GM19023 (cell line): ENCODE results near the gene INTS15.
"Not testable (repeated sequence)": the region's sequence is repeated elsewhere in the genome, so short reads cannot be mapped to it uniquely, and the experiment has no call there.

Experiments
- ATAC-seq: cut with Tn5 transposase; IDR thresholded peaks from one replicate; pipeline ENCODE4 v1.9.1; 2021; ENCODE audit warnings: mild to moderate bottlenecking, moderate library complexity; ENCODE audit not compliant: unreplicated experiment

Gene INTS15

DNA sequence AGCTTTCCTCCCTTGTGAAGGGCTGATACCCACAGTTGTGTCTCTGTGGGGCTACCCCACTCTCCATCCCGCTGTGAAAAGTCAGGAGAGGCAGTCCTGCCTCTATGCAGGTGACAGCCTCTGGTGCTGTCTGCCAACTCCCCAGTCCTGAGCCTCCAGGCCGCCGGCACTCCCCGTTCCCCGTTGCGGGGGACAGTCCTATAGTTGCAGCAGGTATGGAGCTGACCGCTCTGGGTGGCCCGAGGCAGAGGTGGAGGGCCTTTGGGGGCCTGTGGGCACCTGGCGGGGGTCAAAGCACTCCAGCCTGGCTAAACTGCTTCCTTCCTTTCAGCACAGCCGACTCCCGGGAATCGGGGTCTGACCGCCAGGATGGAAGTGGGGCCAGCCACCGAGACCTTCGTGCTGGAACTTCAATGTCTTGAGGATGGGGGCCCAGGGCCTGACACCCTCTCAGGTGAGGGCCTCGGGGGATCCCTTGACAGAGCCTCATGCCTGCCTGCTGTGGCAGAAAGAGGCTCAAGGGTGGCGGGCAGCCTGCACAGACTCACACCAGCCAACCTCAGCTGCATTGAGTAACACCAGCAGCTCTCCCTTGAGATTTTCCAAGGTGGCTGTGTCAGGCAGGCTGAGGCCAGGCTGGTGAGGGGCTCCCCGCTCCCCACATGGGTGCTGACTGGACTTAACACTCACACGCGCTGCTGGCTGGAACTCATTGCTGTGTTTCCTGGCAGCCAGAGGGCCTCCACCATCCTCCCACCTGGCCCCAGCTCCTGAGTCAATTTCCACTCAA lies 27.2 kb downstream of the INTS15 start:
- ATAC-seq: no peak

GRCh38 chr7:6618621-6619020 lies 28.8 kb downstream of the INTS15 start:
- no peak for ATAC-seq

- ATAC-seq: no peak
These were observed 30.1 kb downstream of the INTS15 start for GRCh38 chr7:6619961-6620360.

GRCh38 chr7:6621195-6622133 lies 31.6 kb downstream of the INTS15 start:
- ATAC-seq: no peak

DNA sequence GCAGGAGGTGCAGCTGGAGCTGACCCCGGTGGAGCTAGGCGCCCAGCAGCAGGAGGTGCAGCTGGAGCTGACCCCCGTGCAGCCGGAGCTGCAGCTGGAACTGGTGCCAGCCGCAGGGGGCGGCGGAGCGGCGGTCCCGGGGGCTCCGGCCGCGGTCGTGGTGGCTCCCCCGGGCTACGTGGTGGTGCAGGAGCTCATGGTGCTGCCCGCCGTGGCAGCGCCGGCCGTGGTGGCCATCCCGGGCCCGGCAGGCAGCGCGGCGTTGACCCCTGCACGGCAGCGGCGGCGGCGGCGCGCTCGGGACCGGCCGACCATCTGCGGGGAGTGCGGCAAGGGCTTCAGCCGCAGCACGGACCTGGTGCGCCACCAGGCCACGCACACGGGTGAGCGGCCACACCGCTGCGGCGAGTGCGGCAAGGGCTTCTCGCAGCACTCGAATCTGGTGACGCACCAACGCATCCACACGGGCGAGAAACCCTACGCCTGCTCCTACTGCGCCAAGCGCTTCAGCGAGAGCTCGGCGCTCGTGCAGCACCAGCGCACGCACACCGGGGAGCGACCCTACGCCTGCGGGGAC lies 32.4 kb downstream of the INTS15 start:
- ATAC-seq: no peak

DNA sequence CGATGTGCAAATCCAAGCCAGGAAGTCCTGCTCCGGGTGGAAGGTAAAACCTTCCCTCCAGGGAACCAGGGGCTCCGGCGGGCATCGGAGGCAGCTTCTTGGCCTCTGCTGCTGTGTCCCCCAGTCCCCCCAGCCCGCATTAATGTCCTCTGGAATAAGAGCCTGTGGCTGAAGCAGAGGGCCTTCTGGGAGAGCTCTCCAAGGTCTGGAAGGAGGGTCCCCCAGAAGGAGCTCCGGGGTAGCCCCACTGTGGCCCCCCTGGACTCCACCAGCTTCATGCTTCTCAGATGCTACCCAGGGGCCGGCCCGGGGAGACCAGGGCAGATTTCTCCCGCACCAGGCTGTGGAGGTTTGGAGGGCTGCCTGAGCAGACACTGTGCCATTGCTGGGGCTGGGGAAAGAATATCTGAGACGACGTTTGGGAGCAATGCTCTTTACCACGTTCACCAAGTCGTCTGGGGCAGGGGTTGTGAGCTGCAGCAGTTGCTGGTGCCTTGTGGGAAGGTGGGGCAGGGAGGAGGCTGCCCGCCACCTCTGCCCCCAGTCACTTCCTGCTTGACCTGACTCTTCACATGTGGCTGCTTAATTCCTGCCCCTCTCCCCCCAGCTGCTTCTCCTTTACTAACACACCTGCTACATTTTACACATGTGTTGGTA lies 33.9 kb downstream of the INTS15 start:
- ATAC-seq: no peak

GRCh38 chr7:6624246-6624611 lies 34.4 kb downstream of the INTS15 start:
- no peak for ATAC-seq

DNA sequence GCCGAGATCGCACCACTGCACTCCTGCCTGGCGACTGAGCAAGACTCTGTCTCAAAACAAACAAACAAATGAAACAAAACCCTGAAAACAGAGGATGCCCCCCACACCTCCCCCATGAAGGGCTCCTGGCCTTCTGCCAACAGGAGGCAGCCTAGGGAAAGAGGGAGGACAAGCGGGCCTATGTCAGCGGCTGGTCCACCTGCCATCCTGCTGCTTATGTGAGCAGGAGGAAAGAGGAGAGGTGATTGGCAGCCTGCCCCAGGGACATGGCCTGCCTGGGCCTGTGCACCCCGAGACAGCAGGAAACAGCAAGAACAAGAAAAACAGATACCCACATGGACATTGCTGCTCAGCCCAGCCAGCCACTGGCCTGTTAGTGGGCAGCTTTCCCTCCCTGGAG lies 38.2 kb downstream of the INTS15 start:
- ATAC-seq: no peak

DNA sequence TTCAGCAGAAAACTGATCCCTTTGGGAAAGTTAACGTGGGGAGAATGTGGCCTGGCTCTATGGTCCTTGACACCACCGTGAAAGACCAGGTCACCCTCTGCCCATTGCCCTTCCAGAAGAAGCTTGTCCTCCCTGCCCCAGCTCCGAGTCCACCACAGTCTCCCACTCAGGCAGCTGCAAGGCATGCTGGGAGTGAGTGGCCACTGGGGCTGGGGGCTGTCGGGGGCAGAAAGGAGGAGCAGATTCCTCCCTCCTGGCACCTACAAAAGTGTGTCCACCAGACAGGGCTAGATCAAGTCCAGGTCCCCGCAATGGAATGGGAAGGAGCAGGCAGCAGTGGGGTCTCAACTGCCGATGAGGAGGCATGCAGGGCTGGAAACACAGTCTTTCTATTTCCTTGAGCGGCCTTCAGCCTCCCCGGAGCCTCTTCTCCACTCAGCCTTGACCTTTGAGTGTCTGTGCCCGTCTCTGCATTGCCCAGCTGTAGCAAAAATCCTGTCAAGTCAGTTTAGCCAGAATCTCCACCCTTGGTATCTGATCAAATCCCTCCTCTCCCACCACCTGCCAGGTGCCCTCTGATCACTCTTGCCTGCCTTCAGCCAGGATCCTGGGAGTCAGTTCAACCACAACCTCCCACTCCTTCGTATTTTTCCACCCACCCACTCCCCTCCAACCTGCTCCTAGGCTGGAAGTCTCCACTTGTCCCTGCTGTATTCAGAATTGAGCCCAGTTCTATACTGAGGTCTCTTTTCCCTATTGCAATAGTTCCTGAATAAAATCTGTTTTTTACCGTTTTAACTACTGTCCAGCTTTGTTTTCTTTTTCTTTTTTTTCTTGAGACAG lies 40.4 kb downstream of the INTS15 start:
- ATAC-seq: no peak

DNA sequence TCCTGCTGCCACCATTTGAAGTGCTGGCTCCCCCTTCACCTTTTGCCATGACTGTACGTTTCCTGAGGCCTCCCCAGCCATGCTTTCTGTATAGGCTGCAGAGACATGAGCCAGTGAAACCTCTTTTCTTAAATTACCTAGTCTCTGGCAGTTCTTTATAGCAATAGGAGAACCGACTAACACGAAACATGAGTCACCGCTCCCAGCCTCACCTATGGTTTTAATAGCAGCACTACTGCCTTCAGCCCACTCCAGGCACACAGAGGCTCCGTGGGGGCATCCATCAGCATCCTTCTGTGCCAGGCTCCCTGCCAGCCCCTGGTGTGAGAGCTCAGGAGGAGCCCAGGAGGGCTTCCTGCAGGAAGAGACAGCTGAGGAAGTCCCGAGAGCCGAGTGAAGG lies 41.8 kb downstream of the INTS15 start:
- no peak for ATAC-seq

- no peak for ATAC-seq
These were observed 44.2 kb downstream of the INTS15 start for GRCh38 chr7:6634021-6634420.

DNA sequence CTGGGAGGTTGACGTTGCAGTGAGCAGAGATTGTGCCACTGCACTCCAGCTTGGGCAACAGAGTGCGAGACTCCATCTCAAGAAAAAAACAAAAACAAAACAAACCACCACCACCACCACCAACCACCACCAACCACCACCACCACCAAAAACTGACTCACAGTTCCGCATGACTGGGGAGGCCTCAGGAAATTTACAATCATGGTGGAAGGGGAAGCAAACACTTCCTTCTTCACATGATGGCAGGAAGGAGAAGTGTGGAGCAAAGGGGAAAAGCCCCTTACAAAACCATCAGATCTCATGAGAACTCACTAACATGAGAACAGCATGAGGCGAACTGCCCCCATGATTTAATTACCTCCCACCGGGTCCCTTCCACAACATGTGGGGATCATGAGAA lies 45.1 kb downstream of the INTS15 start:
- not testable (repeated sequence) for ATAC-seq

DNA sequence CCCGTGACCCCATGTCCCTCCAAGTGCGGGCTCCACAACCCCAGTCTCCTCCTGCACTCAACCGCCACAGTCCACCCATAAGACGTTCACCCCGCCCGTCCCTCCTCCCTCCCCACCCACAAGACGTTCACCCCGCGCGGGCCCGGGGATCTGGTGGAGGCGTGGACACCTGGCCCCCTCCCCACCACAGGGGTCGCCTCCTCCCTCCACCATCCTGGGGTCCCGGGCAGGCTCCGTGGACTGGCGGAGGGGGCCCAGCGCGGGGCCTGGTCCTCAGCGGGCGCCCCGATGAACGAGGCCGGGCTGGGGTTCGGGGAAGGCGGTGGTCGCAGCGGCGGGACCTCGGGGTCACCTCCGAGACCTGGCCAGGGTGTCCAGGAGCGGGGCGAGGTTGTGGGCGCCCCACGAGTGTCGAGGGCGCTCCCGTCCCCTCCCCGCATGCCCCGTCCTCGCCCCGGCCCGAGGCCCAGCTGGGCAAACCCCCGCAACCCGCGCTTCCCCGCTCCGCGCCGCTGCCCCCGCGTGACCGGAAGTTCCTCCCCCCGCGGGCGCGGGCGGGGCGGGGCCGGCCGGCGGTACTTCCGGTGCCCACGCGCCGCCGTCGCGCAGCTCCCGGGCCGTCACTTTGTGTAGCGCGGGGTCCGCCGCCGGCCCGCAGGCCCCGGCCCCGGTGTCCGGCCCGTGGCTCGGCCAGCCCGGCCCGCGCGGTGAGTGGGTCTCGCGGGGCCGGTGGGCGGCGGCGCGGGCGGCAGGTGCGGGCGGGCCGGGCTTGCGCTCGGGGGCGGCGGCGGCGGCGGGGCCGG lies 47.1 kb downstream of the INTS15 start, which contains the start of gene ZNF316:
TSS of gene ZNF316 (plus strand) at position 578 of the 803 bp plus-strand sequence. CDS start 5,092 bp downstream, outside the sequence.
- peak; percentile 73 for ATAC-seq

DNA sequence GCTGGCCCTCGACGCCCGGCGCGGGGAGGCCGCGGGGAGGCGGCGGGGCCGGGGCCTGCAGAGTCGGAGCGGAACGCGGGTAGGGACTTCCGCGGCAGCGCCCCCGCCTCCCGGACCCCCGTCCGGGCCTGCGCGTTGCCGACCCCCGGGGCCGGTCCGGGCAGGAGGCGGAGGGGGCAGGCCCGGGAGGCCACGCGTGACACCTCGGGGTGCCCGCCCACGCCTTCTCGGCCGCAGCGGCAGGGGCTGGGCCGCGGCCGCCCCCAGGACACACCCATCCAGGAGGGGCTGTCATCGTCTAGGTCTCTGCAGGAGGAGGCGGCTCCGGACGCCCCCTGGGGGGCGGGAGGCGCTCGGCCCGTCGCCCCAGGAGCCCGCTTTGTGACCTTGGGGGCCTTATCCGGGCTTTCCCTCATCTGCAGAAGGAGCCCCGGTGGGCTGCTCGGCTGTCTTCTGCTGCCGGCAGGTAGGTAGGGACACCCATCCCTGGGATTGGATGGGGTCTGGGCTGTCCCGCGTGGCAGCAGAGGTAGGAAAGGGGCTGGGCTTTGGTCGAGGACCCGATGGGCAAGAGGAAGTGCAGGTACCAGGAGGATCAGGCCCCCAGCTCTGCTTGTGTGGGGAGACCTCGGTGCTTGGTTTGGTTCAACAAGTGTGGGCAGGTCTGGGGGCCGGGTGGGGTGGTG lies 47.9 kb downstream of the INTS15 start:
- peak; percentile 74 for ATAC-seq

DNA sequence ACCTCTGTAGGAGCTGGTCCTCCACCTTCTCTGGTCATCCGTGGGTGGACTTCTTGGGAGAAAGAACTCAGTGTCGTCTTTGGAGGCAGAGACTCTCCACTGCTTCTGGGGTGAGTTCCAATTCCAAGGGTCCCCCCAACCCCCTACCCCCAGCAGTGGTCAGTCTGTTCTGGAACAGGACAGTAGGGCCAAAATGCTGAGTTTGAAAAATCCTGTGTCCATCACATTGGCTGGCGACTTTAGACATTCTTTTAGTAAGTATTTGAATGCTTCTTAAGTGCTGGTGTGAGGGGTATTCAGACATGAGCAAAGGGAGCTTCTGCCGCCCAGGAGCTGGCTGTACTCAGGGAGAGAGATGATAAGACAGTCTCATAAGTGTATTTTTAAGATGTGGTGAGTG lies 49.2 kb downstream of the INTS15 start:
- no peak for ATAC-seq

GRCh38 chr7:6639627-6640026 lies 49.8 kb downstream of the INTS15 start:
- ATAC-seq: no peak

DNA sequence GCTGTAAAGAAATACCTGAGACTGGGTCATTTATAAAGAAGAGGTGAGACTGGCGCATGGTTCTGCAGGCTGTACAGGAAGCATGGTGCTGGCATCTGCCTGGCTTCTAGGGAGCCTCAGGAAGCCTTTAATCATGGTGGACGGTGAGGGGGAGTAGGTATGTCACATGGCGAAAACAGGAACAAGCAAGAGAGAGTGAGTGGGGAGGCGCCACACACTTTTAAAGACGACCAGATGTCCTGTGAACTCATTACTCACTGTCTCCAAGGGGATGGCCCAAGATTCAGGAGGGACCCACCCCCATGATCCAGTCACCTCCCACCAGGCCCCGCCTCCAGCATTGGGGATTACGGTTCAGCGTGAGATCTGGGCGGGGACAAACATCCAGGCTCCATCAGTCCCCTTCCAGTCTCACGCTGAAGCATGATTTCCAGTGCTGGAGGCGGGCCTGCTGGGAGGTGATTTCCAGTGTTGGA lies 50.5 kb downstream of the INTS15 start:
- ATAC-seq: no peak

- ATAC-seq: no peak
These were observed 51.6 kb downstream of the INTS15 start for GRCh38 chr7:6641305-6642035.
